CMK (cell line): ENCODE measurements around the gene GOLPH3.
"Not testable (repeated sequence)": the region's sequence is repeated elsewhere in the genome, so short reads cannot be mapped to it uniquely, and the experiment has no call there.

ENCODE experiments used
- DNase-seq: peaks from one replicate; pipeline ENCODE4 v3.0.0-alpha.2; 2010; ENCODE audit warnings: low read depth

GOLPH3 gene

DNA sequence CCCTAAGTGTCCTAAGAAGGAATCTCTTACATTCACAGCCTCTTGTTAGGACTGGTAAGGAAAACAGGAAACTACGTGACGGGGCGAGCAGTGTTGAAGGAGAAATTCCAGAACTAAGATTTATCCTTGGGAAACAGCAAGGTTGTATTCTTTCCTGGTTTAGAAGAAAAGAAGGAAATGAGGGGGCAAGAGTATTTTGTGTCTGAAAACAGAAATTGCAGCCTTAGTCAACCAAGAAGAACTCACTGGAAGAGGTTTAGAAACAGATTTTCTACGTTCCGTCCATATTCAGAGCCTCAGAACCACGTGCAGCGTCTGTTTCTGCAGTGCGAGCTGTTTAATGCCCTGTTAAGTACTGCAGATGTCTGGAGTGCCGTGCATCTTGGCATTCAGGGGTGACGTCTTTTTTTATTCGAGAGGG is 75.2 kb downstream of the GOLPH3 start:
- DNase-seq: no peak

DNA sequence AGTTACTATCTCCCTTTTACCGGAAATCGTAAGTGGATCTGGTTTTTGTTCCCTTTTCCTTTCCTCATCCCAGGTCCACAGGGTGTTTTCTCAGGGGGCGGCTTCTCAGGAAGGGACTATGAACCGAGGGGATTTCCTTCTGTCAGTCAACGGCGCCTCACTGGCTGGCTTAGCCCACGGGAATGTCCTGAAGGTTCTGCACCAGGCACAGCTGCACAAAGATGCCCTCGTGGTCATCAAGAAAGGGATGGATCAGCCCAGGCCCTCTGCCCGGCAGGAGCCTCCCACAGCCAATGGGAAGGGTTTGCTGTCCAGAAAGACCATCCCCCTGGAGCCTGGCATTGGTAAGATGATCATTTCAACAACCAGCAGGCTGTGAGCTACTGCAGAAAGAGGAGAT is 75.8 kb downstream of the GOLPH3 start:
- DNase-seq: no peak

DNA sequence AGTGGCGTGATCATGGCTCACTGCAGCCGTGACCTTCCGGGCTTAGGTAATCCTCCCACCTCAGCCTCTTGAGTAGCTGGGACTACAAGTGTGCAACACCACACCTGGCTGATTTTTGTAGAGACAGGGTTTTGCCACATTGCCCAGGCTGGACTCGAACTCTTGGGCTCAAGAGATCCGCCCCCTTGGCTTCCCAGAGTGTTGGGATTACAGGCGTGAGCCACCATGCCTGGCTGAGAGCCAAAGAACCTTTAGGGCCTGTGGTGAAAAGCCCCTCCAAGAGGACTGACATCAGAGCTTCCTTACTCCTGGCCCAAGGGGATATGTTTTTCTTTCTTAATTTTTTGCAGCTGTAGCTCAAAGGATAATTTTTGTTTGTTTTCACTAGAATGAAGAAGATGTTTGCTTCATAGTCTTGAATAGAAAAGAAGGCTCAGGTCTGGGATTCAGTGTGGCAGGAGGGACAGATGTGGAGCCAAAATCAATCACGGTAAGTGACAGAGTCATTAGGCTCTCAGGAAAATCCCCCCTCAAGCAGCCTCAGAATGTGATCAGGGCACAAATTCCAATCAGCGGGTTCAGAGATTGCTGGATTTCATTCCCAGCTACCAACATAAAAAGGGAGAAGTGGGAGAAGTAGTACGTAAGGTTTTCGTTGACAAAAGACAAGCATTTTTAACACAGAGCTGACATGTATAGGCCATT is 77.1 kb downstream of the GOLPH3 start:
- no peak for DNase-seq

DNA sequence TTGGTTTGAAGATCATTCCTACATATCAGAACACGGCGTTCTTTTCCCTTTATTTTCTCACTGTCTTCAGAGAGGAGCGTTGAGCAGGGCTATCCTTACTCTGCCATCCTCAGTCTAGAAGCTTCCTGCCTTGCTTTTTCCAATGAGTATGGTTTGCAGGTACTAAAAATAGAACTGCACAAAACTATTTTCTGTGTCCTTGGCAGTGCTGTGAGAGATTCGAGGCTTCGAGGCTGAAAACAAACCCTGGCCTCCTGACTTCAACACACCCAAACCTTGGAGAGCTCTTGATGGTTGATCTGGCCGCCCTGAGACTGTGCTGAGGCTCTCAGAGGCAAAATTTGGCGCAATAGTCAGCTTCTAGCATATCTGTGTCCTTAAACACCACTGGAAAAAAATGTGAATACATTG is 78.9 kb downstream of the GOLPH3 start:
- no peak for DNase-seq

- DNase-seq: no peak
Measured at GRCh38 chr5:32094691-32095090, 79.4 kb downstream of the GOLPH3 start.

GRCh38 chr5:32092938-32093812 is 80.9 kb downstream of the GOLPH3 start:
- DNase-seq: peak; percentile 53

DNA sequence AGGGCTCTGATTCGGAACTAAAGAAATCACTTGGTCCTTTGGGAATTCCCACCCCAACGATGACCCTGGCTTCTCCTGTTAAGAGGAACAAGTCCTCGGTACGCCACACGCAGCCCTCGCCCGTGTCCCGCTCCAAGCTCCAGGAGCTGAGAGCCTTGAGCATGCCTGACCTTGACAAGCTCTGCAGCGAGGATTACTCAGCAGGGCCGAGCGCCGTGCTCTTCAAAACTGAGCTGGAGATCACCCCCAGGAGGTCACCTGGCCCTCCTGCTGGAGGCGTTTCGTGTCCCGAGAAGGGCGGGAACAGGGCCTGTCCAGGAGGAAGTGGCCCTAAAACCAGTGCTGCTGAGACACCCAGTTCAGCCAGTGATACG is 83.4 kb downstream of the GOLPH3 start:
- no peak for DNase-seq

GRCh38 chr5:32090026-32090754 is 83.9 kb downstream of the GOLPH3 start:
- DNase-seq: no peak

GRCh38 chr5:32089146-32090000 is 84.7 kb downstream of the GOLPH3 start:
- no peak for DNase-seq

DNA sequence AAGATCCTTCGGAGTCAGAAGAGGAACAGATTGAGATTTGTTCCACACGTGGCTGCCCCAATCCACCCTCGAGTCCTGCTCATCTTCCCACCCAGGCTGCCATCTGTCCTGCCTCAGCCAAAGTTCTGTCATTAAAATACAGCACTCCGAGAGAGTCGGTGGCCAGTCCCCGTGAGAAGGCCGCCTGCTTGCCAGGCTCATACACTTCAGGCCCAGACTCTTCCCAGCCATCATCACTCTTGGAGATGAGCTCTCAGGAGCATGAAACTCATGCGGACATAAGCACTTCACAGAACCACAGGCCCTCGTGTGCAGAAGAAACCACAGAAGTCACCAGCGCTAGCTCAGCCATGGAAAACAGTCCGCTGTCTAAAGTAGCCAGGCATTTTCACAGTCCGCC is 85.9 kb downstream of the GOLPH3 start:
- DNase-seq: no peak

DNA sequence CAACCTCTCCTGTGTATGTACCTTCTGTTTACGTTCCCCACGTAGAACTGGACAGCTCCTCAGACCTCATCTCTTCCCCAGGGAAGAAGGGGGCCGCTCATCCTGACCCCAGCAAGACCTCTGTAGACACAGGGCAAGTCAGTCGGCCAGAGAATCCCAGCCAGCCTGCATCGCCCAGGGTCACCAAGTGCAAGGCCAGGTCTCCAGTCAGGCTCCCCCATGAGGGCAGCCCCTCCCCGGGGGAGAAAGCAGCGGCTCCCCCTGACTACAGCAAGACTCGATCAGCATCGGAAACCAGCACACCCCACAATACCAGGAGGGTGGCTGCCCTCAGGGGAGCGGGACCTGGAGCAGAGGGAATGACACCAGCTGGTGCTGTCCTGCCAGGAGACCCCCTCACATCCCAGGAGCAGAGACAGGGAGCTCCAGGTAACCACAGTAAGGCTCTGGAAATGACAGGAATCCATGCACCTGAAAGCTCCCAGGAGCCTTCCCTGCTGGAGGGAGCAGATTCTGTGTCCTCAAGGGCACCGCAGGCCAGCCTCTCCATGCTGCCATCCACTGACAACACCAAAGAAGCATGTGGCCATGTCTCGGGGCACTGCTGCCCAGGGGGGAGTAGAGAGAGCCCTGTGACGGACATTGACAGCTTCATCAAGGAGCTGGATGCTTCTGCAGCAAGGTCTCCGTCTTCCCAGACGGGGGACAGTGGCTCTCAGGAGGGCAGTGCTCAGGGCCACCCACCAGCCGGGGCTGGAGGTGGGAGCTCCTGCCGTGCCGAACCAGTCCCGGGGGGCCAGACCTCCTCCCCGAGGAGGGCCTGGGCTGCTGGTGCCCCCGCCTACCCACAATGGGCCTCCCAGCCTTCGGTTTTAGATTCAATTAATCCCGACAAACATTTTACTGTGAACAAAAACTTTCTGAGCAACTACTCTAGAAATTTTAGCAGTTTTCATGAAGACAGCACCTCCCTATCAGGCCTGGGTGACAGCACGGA is 86.7 kb downstream of the GOLPH3 start:
- DNase-seq: no peak

- DNase-seq: no peak
Measured at GRCh38 chr5:32083981-32084430, 90.1 kb downstream of the GOLPH3 start.

GRCh38 chr5:32082701-32083100 is 91.4 kb downstream of the GOLPH3 start:
- DNase-seq: no peak

- not testable (repeated sequence) for DNase-seq
Measured at GRCh38 chr5:32080565-32080964, 93.6 kb downstream of the GOLPH3 start.

GRCh38 chr5:32078855-32079254 is 95.3 kb downstream of the GOLPH3 start:
- not testable (repeated sequence) for DNase-seq

DNA sequence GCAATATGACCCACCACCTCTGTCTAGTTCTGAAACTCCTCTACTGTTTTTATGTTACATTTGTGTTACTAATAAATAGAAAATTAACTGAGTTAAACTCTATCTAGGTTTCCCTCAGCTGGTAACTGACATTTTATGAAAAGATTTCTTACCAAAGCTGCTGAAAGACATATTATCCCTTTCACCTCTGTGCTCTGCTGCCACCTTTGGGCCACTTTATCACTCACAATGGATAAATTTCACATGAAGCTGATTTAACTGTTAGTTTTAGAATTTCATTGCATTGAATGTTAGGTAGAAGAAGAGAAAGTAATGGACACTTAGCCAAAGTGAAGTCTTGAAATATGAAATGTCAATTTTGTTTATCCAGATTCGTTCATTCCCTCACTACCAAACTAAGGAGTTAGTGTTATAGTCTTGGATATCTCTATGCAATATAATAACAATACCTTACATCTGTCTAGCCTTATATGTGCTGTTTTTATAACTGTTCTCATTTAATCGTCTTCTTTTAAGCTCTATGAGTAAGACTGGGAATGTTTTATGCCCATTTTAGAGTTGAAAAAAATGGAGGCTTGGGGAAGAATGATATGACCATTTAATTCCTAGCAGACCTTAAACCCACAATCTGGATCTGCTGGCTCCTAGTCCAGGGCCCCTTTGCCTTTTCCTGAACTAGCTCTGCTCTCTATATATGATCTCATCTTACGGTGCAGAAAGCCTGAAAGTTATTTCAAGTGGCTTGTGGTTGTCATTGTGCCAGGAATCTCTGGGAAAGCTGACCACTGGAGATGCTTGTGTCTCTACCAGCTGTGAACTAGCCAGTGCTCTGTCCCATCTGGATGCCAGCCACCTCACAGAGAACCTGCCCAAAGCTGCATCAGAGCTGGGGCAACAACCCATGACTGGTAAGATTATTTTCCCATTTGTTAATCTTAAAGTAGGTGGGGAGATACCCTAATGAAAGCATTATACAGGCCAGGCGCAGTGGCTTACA is 97.1 kb downstream of the GOLPH3 start:
- DNase-seq: no peak
